ENCODE measurements around the gene MPHOSPH9.
"Not testable (repeated sequence)": the region's sequence is repeated elsewhere in the genome, so short reads cannot be mapped to it uniquely, and the experiment has no call there.

MPHOSPH9 gene

DNA sequence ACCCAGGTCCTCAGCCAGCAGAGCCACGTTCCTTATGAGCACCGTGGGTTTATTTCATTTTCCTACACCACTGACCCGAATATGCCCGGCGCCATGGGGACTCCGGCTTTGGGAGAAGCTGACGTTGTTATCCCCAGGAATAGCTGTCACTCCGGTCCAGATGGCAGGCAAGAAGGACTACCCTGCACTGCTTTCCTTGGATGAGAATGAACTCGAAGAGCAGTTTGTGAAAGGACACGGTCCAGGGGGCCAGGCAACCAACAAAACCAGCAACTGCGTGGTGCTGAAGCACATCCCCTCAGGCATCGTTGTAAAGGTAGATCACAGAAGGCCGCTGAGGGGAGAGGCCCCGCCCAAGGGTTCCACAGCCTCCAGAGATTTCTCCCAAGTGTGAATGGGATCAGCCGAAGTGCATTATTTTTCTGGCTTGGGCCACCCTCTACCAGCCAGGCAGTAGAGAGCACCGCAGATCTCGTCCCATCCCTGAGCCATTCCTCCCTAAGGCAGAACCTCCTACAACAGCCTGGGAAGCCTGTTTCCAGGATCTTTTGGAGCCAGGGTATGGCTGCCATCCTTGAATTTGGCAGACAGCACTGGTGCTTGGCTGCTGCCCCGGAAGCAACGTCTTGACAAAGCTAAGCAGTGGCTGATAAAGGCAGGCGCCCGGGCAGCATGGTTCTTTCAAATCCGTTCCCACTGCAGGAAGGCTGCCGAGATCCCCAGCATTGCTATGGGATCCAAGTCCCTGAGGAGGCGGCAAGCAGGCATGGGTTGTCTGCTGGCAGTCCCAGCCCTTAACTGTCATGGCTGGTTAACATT, 20.9 kb upstream of the MPHOSPH9 start:
- DNase-seq: no peak

GRCh38 chr12:123252365-123252764, 19.4 kb upstream of the MPHOSPH9 start:
- not testable (repeated sequence) for DNase-seq

DNA sequence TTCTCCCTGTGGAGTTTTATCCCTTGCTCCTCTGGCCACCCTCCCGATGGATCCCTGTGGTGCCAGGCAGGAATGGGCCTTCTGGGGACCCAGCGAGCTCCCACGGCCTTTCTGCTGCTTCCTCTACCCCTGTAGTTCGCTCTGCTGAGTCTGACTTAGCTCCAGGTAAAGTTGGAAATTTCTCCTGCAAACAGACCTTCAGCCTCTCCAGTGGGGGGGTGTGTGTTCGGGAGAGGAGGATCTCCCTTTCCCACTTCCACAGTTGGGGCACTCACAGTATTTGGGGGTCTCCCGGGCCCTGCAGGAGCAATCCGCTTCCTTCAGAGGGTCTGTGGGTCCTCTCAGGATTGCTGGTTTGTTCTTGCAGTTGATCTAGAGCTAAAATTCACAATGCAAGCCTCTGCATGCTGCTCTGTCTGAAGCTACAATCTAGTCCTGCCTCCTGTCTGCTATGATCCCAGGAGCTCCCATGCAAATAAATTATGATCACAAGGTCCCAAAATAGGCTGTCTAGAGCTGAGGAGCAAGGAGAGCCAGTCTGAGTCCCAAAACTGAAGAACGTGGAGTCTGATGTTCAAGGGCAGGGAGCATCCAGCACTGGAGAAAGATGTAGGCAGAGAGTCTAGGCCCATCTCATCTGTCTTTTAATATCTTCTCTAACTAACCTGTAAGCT, 18.6 kb upstream of the MPHOSPH9 start:
- no peak for DNase-seq

- no peak for DNase-seq
Observed at GRCh38 chr12:123250471-123251383, 17.8 kb upstream of the MPHOSPH9 start.

DNA sequence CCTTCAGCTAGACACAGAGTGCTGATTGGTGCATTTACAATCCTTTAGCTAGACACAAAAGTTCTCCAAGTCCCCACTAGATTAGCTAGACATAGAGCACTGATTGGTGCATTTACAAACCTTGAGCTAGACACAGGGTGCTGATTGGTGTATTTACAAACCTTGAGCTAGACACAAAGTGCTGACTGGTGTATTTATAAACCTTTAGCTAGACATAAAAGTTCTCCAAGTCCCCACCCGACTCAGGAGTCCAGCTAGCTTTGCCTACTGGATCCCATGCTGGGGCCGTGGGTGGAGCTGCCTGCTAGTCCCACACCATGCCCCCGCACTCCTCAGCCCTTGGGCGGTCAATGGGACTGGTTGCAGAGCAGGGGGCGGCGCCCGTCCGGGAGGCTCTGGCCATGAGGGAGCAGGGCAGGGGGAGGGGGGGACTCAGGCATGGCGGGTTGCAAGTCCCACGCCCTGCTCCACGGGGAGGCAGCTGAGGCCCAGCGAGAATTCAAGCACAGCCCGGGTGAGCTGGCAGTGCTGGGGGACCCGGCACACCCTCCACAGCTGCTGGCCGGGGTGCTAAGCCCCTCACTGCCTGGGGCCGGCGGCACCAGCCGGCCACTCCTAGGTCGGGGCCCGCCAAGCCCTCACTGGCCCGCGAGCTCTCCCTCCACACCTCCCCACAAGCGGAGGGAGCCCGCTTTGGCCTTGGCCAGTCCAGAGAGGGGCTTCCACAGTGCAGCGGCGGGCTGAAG, 16.2 kb upstream of the MPHOSPH9 start:
- DNase-seq: not testable (repeated sequence)

- not testable (repeated sequence) for DNase-seq
Observed at GRCh38 chr12:123248129-123248528, 15.2 kb upstream of the MPHOSPH9 start.

DNA sequence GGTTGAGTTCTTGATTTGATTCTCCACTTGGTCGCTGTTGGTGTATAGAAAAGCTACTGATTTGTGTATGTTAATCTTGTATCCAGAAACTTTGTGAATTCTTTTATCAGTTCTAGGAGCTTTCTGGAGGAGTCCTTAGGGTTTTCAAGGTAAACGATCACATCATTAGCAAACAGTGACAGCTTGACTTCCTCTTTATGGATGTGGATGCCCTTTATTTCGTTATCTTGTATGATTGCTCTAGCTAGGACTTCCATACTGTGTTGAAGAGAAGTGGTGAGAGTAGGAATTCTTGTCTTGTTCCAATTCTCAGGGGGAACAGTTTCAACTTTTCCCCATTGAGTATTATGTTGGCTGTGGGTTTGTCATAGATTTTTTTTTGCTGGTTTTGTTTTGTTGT, 12.7 kb upstream of the MPHOSPH9 start:
- DNase-seq: no peak

GRCh38 chr12:123243671-123244262, 10.8 kb upstream of the MPHOSPH9 start:
- DNase-seq: no peak

DNA sequence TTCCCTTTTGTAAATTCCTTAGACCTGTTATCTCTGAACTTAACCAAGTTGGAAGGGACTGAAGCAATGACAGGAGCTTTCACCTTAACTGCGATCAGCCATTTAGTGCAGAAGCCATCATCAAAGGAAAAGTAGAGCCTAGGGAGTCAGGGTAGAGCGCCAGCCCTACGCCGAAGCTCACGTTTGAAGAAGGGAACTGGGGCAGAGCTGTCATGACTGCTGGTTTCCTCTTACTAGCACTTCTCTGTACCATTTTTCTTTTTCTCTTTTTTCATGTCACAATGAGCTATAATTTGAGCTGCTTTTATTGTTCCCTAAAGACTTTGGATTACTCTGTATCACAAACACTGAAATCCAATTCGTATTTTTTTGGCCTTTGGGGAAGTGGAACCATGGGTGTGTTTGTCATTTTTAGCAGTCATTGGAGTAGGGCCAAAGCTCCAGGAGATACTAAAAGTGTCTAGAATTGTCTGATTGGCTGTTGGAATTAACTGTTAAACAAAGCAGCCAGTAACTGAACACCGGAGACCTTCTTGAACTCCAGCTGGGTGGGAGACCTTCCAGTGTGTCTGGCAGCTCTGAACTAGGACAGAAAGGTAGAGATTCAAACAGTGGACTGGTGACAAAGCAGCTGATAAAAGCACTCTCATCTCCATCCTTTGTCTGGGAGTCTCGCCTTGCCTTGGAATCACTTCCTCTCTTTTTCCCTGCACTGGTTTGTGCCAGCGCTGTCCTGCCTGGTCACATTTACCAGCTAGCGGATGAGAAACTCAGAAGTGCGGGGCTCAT, 9.4 kb upstream of the MPHOSPH9 start:
- DNase-seq: no peak

- no peak for DNase-seq
Observed at GRCh38 chr12:123238961-123239360, 6.0 kb upstream of the MPHOSPH9 start.

GRCh38 chr12:123238330-123238682, 5.4 kb upstream of the MPHOSPH9 start:
- no peak for DNase-seq

DNA sequence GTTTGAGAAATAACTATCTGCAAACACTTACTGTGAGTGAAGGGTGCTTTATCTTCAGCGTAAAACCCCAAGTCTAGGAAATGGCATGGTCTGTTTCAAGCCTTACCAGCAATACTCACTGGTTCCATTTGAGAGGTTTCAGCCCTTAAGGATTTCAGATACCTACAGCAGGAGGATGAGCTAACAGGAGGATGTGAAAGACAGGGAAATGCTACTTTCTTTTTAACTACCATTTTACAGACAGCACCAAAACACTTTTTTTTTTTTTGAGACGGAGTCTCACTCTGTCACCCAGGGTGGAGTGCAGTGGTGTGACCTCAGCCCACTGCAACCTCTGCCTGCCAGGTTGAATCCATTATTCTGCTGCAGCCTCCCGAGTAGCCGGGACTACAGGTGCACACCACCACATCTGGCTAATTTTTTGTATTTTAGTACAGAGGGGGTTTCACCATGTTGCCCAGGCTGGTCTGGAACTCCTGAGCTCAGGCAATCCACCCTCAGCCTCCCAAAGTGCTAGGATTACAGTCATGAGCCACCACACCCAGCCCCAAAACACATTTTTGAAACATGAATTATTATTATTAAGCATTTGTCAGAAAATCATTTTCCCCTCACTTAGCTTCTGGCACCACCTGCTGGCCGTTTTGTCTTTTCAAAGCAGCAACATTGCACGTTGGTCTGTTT, 4.8 kb upstream of the MPHOSPH9 start:
- DNase-seq: peak; percentile 62

GRCh38 chr12:123233505-123234308, 766 bp upstream of the MPHOSPH9 start:
- no peak for DNase-seq

GRCh38 chr12:123232472-123232806, 502 bp downstream of the MPHOSPH9 start:
- DNase-seq: no peak

- no peak for DNase-seq
Observed at GRCh38 chr12:123231931-123232330, 1.0 kb downstream of the MPHOSPH9 start.

- DNase-seq: no peak
Observed at GRCh38 chr12:123229051-123229450, 3.9 kb downstream of the MPHOSPH9 start.

- DNase-seq: no peak
Observed at GRCh38 chr12:123227581-123228258, 5.2 kb downstream of the MPHOSPH9 start.

DNA sequence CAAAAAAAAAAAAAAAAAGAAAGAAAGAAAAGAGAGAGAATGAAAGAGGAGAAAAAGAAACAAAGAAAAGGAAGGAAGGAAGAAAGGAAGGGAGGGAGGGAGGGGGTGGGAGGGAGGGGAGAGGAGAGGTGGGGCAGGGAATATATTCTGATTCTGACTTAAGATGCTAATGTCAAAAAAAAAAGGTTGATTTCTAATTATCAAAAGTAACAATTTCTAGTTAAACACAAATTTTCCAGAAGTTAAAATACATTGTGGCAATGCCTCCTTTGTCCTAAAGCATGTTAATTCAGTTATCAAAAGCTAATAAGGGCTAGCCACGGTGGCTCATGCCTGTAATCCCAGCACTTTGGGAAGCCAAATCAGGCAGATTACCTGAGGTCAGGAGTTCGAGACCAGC, 7.5 kb downstream of the MPHOSPH9 start:
- DNase-seq: no peak

- peak; percentile 58 for DNase-seq
Observed at GRCh38 chr12:123223241-123223668, 9.7 kb downstream of the MPHOSPH9 start.
